Putamen (tissue), 1 donor: Measurements from ENCODE around the gene MADD.

ENCODE experiments used
- DNase-seq: peaks from one replicate; pipeline ENCODE4 v3.0.0-alpha.2; 2016; ENCODE audit warnings: low spot score

The MADD gene

GRCh38 chr11:47269829-47270305, at the start of gene MADD:
TSS of gene MADD (plus strand) at chr11:47270133.
- DNase-seq: peak; percentile 88

- no peak for DNase-seq
These were observed 49.5 kb upstream of the MADD start for GRCh38 chr11:47220401-47220821.

- DNase-seq: no peak
These were observed 47.2 kb upstream of the MADD start for GRCh38 chr11:47222696-47223095.

GRCh38 chr11:47225552-47226400, 44.2 kb upstream of the MADD start:
- DNase-seq: no peak

GRCh38 chr11:47229161-47229560, 40.8 kb upstream of the MADD start:
- no peak for DNase-seq

GRCh38 chr11:47233051-47233450, 36.9 kb upstream of the MADD start:
- DNase-seq: no peak

- no peak for DNase-seq
These were observed 35.8 kb upstream of the MADD start for GRCh38 chr11:47233989-47234668.

GRCh38 chr11:47234669-47235100, 35.2 kb upstream of the MADD start:
- no peak for DNase-seq

- DNase-seq: no peak
These were observed 34.8 kb upstream of the MADD start for GRCh38 chr11:47235163-47235562.

GRCh38 chr11:47236482-47236881, 33.5 kb upstream of the MADD start:
- DNase-seq: no peak

- DNase-seq: no peak
These were observed 30.1 kb upstream of the MADD start for GRCh38 chr11:47239852-47240251.

- no peak for DNase-seq
These were observed 28.1 kb upstream of the MADD start for GRCh38 chr11:47241841-47242301.

GRCh38 chr11:47242596-47243192, 27.2 kb upstream of the MADD start:
- DNase-seq: no peak

GRCh38 chr11:47243454-47243853, 26.5 kb upstream of the MADD start:
- DNase-seq: no peak

- DNase-seq: no peak
These were observed 25.2 kb upstream of the MADD start for GRCh38 chr11:47244448-47245350.

GRCh38 chr11:47245611-47246357, 24.1 kb upstream of the MADD start:
- DNase-seq: no peak

GRCh38 chr11:47247502-47247901, 22.4 kb upstream of the MADD start:
- DNase-seq: no peak

GRCh38 chr11:47248304-47248663, 21.6 kb upstream of the MADD start:
- DNase-seq: no peak

GRCh38 chr11:47248664-47249377, 21.1 kb upstream of the MADD start, which contains the start of gene ACP2:
TSS of gene ACP2 (minus strand) at chr11:47248814. CDS start at chr11:47248789, 25 bp downstream.
- DNase-seq: peak; percentile 91

- no peak for DNase-seq
These were observed 20.6 kb upstream of the MADD start for GRCh38 chr11:47249378-47249715.
